Measurements from ENCODE around the gene ITIH6. TPM values are rescaled to one million over a fixed set of nuclear protein-coding genes. Genes with fewer than 3 reads are reported as not detected.
"Not testable (repeated sequence)": the region's sequence is repeated elsewhere in the genome, so short reads cannot be mapped to it uniquely, and the experiment has no call there.

The ITIH6 gene
- not detected in 2 replicates for total RNA-seq (ENCODE audit: low replicate concordance)
- long read RNA-seq = 0 reads

GRCh38 chrX:54798137-54798536 lies at the start of gene ITIH6:
TSS of gene ITIH6 (minus strand) at chrX:54798255. CDS start at chrX:54798210, 45 bp downstream.
- Mint-ChIP-seq H3K27ac (no peak within 1 kb of the TSS), H3K36me3 (no peaks in the 10 kb centered on the region), H3K9me3 (no peaks in the 10 kb centered on the region), H3K4me3 (no peak within 1 kb of the TSS), H3K4me1 (ENCODE audit: unreplicated experiment) (no peaks in the 10 kb centered on the region), H3K27me3 (no peaks in the 10 kb centered on the region)
- no peak for TF ChIP-seq CTCF (conservative IDR thresholded peaks at IDR 0.05)
- no peak for DNase-seq (ENCODE audit: extremely low spot score, unreplicated experiment)

DNA sequence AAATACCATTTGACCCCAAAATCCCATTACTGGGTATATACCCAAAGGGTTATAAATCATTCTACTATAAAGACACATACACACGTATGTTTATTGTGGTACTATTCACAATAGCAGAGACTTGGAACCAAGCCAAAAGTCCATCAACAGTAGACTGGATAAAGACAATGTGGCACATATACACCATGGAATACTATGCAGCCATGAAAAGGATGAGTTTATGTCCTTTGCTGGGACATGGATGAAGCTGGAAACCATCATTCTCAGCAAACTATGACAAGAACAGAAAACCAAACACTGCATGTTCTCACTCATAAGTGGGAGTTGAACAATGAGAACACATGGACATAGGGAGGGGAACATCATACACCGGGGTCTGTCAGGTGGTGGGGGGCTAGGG lies 49.6 kb upstream of the ITIH6 start:
- H3K9me3 Mint-ChIP-seq; H3K4me3 Mint-ChIP-seq; DNase-seq (ENCODE audit: extremely low spot score, unreplicated experiment); H3K4me1 Mint-ChIP-seq (ENCODE audit: unreplicated experiment); H3K27ac Mint-ChIP-seq; H3K36me3 Mint-ChIP-seq; H3K27me3 Mint-ChIP-seq: not testable (repeated sequence)

- TF ChIP-seq CTCF (conservative IDR thresholded peaks at IDR 0.05) = no peak
- H3K36me3 Mint-ChIP-seq = no peaks in the 10 kb centered on the region
- H3K27ac Mint-ChIP-seq = no peak overlapping the region
- peaks cover 4% of the 10 kb centered on the region for H3K9me3 Mint-ChIP-seq
- no peak overlapping the region for H3K4me3 Mint-ChIP-seq
- peaks cover 4% of the 10 kb centered on the region for H3K4me1 Mint-ChIP-seq (ENCODE audit: unreplicated experiment)
- no peak for DNase-seq (ENCODE audit: extremely low spot score, unreplicated experiment)
- H3K27me3 Mint-ChIP-seq = no peaks in the 10 kb centered on the region
These were observed 45.0 kb upstream of the ITIH6 start for GRCh38 chrX:54843050-54843449.

- Mint-ChIP-seq H3K9me3 (peaks cover 4% of the 10 kb centered on the region), H3K4me3 (no peak overlapping the region), H3K36me3 (no peaks in the 10 kb centered on the region), H3K27ac (no peak overlapping the region), H3K27me3 (no peaks in the 10 kb centered on the region), H3K4me1 (ENCODE audit: unreplicated experiment) (peaks cover 4% of the 10 kb centered on the region)
- TF ChIP-seq CTCF (conservative IDR thresholded peaks at IDR 0.05) = no peak
- DNase-seq (ENCODE audit: extremely low spot score, unreplicated experiment) = no peak
These were observed 44.6 kb upstream of the ITIH6 start for GRCh38 chrX:54842607-54843006.

GRCh38 chrX:54841184-54841874 lies 43.3 kb upstream of the ITIH6 start:
- H3K9me3 Mint-ChIP-seq; H3K36me3 Mint-ChIP-seq; H3K27me3 Mint-ChIP-seq; H3K4me1 Mint-ChIP-seq (ENCODE audit: unreplicated experiment); DNase-seq (ENCODE audit: extremely low spot score, unreplicated experiment): not testable (repeated sequence)
- peak overlapping the region; percentile 79 for H3K4me3 Mint-ChIP-seq
- peak overlapping the region; percentile 78 for H3K27ac Mint-ChIP-seq

DNA sequence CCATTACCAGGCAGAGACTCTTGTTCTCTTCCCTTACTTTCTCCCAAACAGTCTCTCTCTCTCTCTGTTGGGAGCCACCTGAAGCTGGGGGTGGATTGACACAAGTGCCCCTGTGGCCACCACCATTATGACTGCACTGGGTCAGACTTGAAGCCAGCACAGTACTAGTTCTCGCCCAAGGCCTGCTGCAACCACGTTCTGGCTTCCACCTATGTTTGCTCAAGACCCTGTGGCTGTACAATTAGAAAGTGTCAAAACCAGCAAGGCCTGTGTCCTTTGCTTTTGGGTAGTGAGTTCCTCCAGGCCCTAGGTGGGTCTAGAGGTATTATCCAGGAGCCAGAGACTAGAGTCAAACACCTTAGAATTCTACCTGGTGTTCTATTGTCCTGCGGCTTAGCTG lies 40.5 kb upstream of the ITIH6 start:
- H3K9me3 Mint-ChIP-seq = peaks cover 4% of the 10 kb centered on the region
- H3K4me1 Mint-ChIP-seq (ENCODE audit: unreplicated experiment) = peaks cover 4% of the 10 kb centered on the region
- no peak overlapping the region for H3K27ac Mint-ChIP-seq
- no peaks in the 10 kb centered on the region for H3K36me3 Mint-ChIP-seq
- no peaks in the 10 kb centered on the region for H3K27me3 Mint-ChIP-seq
- no peak for TF ChIP-seq CTCF (conservative IDR thresholded peaks at IDR 0.05)
- DNase-seq (ENCODE audit: extremely low spot score, unreplicated experiment) = no peak
- no peak overlapping the region for H3K4me3 Mint-ChIP-seq

Measured in type B pancreatic cell (in vitro differentiated cells).